Natural killer cell (primary cell): ENCODE measurements around the gene ZSCAN22. TPM values are rescaled to one million over a fixed set of nuclear protein-coding genes. Genes with fewer than 3 reads are reported as not detected.
A peak's percentile ranks its signal among the peaks of the same experiment; 100 is the strongest.
"Not testable (repeated sequence)": the region's sequence is repeated elsewhere in the genome, so short reads cannot be mapped to it uniquely, and the experiment has no call there.

Experiments used
- ATAC-seq, 3 donors: fragments of 150-1000 bp in 2 of 3; fragments of 200-7000 bp in 1 of 3; cut with Tn5 transposase; 1 replicate in 1 of 3; 2 replicates in 2 of 3; pipeline ENCODE4 v1.10.0; 2021; ENCODE audit warnings: mild to moderate bottlenecking in 2 of 3, moderate library complexity in 2 of 3
- DNase-seq, 2 donors: peaks; one replicate each; pipeline versions ENCODE4 v3.0.0 to v3.0.0-alpha.2; 2013 to 2021; ENCODE audit warnings: mixed read lengths in 1 of 2
- H3K27ac ChIP-seq: one replicate; pipeline ENCODE4 v1.5.1; 2013; ENCODE audit warnings: mild to moderate bottlenecking, low read length
- H3K27me3 ChIP-seq: one replicate; pipeline ENCODE4 v1.6.1; 2013; ENCODE audit warnings: low read length; ENCODE audit not compliant: control insufficient read depth, insufficient read depth
- H3K36me3 ChIP-seq: one replicate; pipeline ENCODE4 v1.6.1; 2013; ENCODE audit warnings: low read length; ENCODE audit not compliant: control insufficient read depth, insufficient read depth
- H3K4me1 ChIP-seq: one replicate; pipeline ENCODE4 v1.6.1; 2013; ENCODE audit warnings: low read length; ENCODE audit not compliant: control insufficient read depth, insufficient read depth
- H3K4me3 ChIP-seq: one replicate; pipeline ENCODE4 v1.5.1; 2013; ENCODE audit warnings: low read length
- H3K9me3 ChIP-seq: one replicate; pipeline ENCODE4 v1.6.1; 2013; ENCODE audit warnings: low read length; ENCODE audit not compliant: control insufficient read depth, insufficient read depth
- H3K27ac Mint-ChIP-seq, 2 donors: one replicate each; pipeline ENCODE4 v1.8.0; 2022; ENCODE audit warnings: mild to moderate bottlenecking in 2 of 2, mixed read lengths in 2 of 2, moderate library complexity in 1 of 2
- H3K27me3 Mint-ChIP-seq, 2 donors: one replicate each; pipeline ENCODE4 v1.8.0; 2022; ENCODE audit warnings: low read depth in 2 of 2, mixed read lengths in 2 of 2
- H3K36me3 Mint-ChIP-seq: one replicate; pipeline ENCODE4 v1.8.0; 2022; ENCODE audit warnings: mixed read lengths
- H3K4me1 Mint-ChIP-seq, 2 donors: one replicate each; pipeline ENCODE4 v1.8.0; 2022; ENCODE audit warnings: mixed read lengths in 2 of 2
- H3K4me3 Mint-ChIP-seq: one replicate; pipeline ENCODE4 v1.8.0; 2022; ENCODE audit warnings: mild to moderate bottlenecking, moderate library complexity, mixed read lengths
- H3K9me3 Mint-ChIP-seq, 2 donors: one replicate each; pipeline ENCODE4 v1.8.0; 2022; ENCODE audit warnings: mixed read lengths in 2 of 2
- CTCF ChIP-seq: fragments of 200-600 bp; IDR thresholded peaks from one replicate; pipeline ENCODE4 v1.8.0; 2022; ENCODE audit warnings: antibody characterized with exemption
- WGBS: methylation state at CpG from one replicate; pipeline ENCODE4 v1.1.7; 2013; ENCODE audit warnings: missing lambda C conversion rate; ENCODE audit not compliant: insufficient coverage; 5-methylcytosine and 5-hydroxymethylcytosine counted together
- intact Hi-C: fragments of 100-400 bp; cut with micrococcal nuclease; formaldehyde crosslinking; loops from one replicate; pipeline ENCODE4 v1.14.2; 2022
- total RNA-seq, 4 donors: library from RNA; stranded (reverse); fragments of 120-200 nt in 1 of 4; gene quantifications; one replicate each; pipeline versions ENCODE4 v1.2.3 to v1.2.4, GENCODE V29; 2013 to 2022

ZSCAN22 gene
- total RNA-seq, 3 donors from 2014 or later (not counting 1 experiment from before 2014, with no cell fraction given) = 2.9 to 4.8 (median 3.2) TPM

- no peaks in the 10 kb centered on the region for H3K27me3 ChIP-seq
- WGBS = 92% methylated on average over 4 of the region's 4 CpGs
- H3K4me1 ChIP-seq = peaks cover 2% of the 10 kb centered on the region
- no peaks in the 10 kb centered on the region for H3K36me3 Mint-ChIP-seq
- no peak overlapping the region for H3K27ac Mint-ChIP-seq
- H3K4me3 ChIP-seq = no peak overlapping the region
- no peak overlapping the region for H3K27ac ChIP-seq
- H3K4me3 Mint-ChIP-seq = no peak overlapping the region
- no peaks in the 10 kb centered on the region for H3K9me3 Mint-ChIP-seq
- no peaks in the 10 kb centered on the region for H3K27me3 Mint-ChIP-seq
- ATAC-seq (no peak), DNase-seq (no peak)
- intact Hi-C loops = no loop called here
- H3K36me3 ChIP-seq = no peaks in the 10 kb centered on the region
- no peaks in the 10 kb centered on the region for H3K4me1 Mint-ChIP-seq
- no peaks in the 10 kb centered on the region for H3K9me3 ChIP-seq
- no peak for TF ChIP-seq CTCF
These were observed 47.4 kb downstream of the ZSCAN22 start for GRCh38 chr19:58374200-58374599.

- H3K9me3 Mint-ChIP-seq, H3K9me3 ChIP-seq, H3K4me3 ChIP-seq, H3K27me3 Mint-ChIP-seq, H3K27me3 ChIP-seq, ATAC-seq, H3K27ac Mint-ChIP-seq, H3K36me3 Mint-ChIP-seq, H3K27ac ChIP-seq, intact Hi-C loops, DNase-seq, H3K36me3 ChIP-seq, H3K4me3 Mint-ChIP-seq: not testable (repeated sequence)
- H3K4me1 ChIP-seq = peaks cover 20% of the 10 kb centered on the region
- H3K4me1 Mint-ChIP-seq = peaks cover 8 to 17% of the 10 kb centered on the region in 2 donors
- 98% methylated on average over 6 of the region's 7 CpGs for WGBS
These were observed 49.9 kb downstream of the ZSCAN22 start for GRCh38 chr19:58376724-58377123.

DNA sequence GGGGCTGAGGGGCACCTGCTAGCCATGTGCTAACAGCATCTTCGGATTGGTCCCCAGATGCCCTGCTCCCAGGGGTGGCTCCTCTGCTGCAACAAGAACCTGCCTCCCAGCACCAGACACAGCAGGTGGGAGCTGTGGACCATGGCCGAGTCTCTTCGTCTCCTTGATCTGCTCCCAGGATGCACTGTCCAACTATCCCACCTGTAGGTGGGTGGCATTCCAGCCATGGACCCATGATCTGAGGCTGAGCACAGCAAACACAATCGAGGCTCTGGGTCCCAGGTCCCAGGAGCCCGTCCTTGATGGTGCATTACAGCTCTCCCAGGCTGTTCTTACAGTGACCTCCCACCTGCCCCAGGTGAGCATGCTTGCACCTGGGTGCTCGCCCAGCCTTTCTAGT is 52.5 kb downstream of the ZSCAN22 start:
- H3K9me3 Mint-ChIP-seq = no peaks in the 10 kb centered on the region
- no peaks in the 10 kb centered on the region for H3K27me3 Mint-ChIP-seq
- intact Hi-C loops = no loop called here

DNA sequence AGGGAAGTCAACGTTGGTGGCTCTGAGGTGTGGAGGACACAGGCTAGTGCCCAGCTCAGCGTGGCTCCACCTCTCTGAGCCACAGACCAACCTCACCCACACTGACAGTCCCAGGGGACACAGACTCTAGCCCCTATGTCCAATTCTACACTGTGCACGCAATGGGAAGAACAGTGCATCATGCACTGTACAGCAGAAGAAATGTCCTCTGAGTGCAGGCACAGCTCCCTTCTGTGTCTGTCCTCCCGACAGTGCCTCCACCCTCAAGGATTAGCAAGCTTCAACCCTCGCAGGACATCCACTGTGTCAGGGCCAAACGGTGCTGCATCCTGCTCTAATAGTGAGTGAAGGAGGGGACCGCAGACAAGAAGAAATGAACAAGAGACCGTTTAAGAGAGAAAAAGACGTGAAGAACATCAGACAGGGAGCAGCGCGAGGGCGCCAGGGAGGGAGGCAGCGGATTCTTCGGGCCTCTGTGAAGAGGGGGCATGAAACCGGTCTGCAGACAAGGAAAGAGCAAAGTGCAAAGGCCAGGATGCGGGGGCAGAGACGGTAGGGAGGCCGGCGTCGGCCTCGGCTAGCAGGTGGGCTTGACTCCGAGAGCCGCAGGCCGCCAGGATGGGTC is 53.4 kb downstream of the ZSCAN22 start:
- H3K36me3 ChIP-seq = no peaks in the 10 kb centered on the region
- peak overlapping the region; percentile 93 to 94 for H3K27ac Mint-ChIP-seq
- no peak for TF ChIP-seq CTCF
- H3K36me3 Mint-ChIP-seq = no peaks in the 10 kb centered on the region
- 7% methylated on average over 24 of the region's 24 CpGs for WGBS
- peak overlapping the region; percentile 50 for H3K4me3 ChIP-seq
- no peak for ATAC-seq
- H3K9me3 ChIP-seq = no peaks in the 10 kb centered on the region
- no peaks in the 10 kb centered on the region for H3K27me3 ChIP-seq
- H3K27ac ChIP-seq = peak overlapping the region; percentile 92
- no peaks in the 10 kb centered on the region for H3K9me3 Mint-ChIP-seq
- peaks cover 13 to 22% of the 10 kb centered on the region in 2 donors for H3K4me1 Mint-ChIP-seq
- H3K27me3 Mint-ChIP-seq = no peaks in the 10 kb centered on the region
- intact Hi-C loops = loop anchor here (2.0 to 10.0 kb wide), 3 partner anchors 53 to 195 kb away; partner anchors contain the start of genes ZNF274, ZNF324 and ZSCAN22
- H3K4me1 ChIP-seq = peaks cover 29% of the 10 kb centered on the region
- H3K4me3 Mint-ChIP-seq = peak overlapping the region; percentile 89
- no peak for DNase-seq

More for the DNA sequence above, 52.5 kb downstream of the ZSCAN22 start:
- WGBS = 95% methylated on average over 6 of the region's 6 CpGs
- Mint-ChIP-seq H3K4me3 (peak overlapping the region; percentile 89), H3K27ac (peak overlapping the region; percentile 93 to 94), H3K4me1 (peaks cover 13 to 22% of the 10 kb centered on the region in 2 donors), H3K36me3 (no peaks in the 10 kb centered on the region)
- H3K36me3 ChIP-seq = no peaks in the 10 kb centered on the region
- no peak overlapping the region for H3K4me3 ChIP-seq
- TF ChIP-seq CTCF = no peak
- no peak for DNase-seq
- ATAC-seq = no peak
- peaks cover 27% of the 10 kb centered on the region for H3K4me1 ChIP-seq
- H3K9me3 ChIP-seq = no peaks in the 10 kb centered on the region
- H3K27me3 ChIP-seq = no peaks in the 10 kb centered on the region
- no peak overlapping the region for H3K27ac ChIP-seq
